Activated CD8-positive, alpha-beta memory T cell treated with anti-CD3 and anti-CD28 coated beads, Interleukin-2, amount 50 U/mL, for 4 hours (primary cell): Measurements from ENCODE around the gene NSDHL.

Experiments
- DNase-seq: peaks from one replicate; pipeline ENCODE4 v3.0.0-alpha.2; 2020

The NSDHL gene

GRCh38 chrX:152917656-152918579 lies 87.1 kb downstream of the NSDHL start:
- DNase-seq = no peak

GRCh38 chrX:152918707-152919106 lies 87.8 kb downstream of the NSDHL start:
- DNase-seq = no peak
